Bronchial epithelial cell (primary cell): ENCODE data around the gene RAB33A. TPM values are rescaled to one million over a fixed set of nuclear protein-coding genes. Genes with fewer than 3 reads are reported as not detected.
A peak's percentile ranks its signal among the peaks of the same experiment; 100 is the strongest.

Experiments
- DNase-seq: peaks from one replicate; pipeline ENCODE4 v3.0.0-alpha.2; 2010; ENCODE audit warnings: low read depth
- FAIRE-seq: peaks from 2 replicates; lab custom pipeline; 2011; peaks lifted over from hg19 to GRCh38; lab: Jason Lieb, UNC
- H3K27me3 ChIP-seq: 2 replicates; pipeline ENCODE4 v1.5.1; 2011; ENCODE audit warnings: low read length; ENCODE audit not compliant: control insufficient read depth, insufficient read depth
- H3K36me3 ChIP-seq: 2 replicates; pipeline ENCODE4 v1.5.1; 2011; ENCODE audit warnings: low read length; ENCODE audit not compliant: control insufficient read depth, insufficient read depth
- H3K4me3 ChIP-seq: 2 replicates; pipeline ENCODE4 v1.5.1; 2011; ENCODE audit warnings: mild to moderate bottlenecking, low read depth, low read length, control low read depth
- total RNA-seq: library from RNA; depleted of rRNA; stranded (reverse); fragments of >200 nt; gene quantifications from 2 replicates; pipeline ENCODE4 v1.2.1, GENCODE V29; 2014
- TF ChIP-seq, protein P1 (sequence below): IDR thresholded peaks from 2 replicates; pipeline ENCODE4 v1.5.1; 2011; ENCODE audit warnings: mild to moderate bottlenecking, moderate library complexity, low read length, control low read depth, inconsistent platforms; ENCODE audit not compliant: insufficient read depth, severe bottlenecking

RAB33A gene
- total RNA-seq, 1 donor from 2014 or later: 0.26 TPM

DNA sequence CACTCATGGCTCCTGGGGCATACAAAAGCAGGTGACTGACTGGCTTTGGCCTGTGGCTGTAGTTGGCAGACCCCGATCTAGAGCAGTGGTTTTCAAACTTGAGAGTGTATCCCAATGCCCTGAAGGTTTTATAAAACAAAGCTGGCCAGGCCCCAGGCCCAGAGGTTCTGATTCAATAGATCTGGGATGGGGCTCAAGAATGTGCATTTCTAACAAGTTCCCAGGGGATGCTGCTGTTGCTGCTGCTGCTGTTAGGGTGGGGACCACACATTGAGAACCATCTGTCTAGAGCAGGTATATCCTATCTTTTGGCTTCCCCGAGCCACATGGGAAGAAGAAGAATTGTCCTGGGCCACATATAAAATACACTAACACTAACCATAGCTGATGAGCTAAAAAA, 13.5 kb upstream of the RAB33A start:
- DNase-seq: no peak
- no peak overlapping the region for H3K4me3 ChIP-seq
- no peaks in the 10 kb centered on the region for H3K27me3 ChIP-seq
- no peaks in the 10 kb centered on the region for H3K36me3 ChIP-seq
- TF ChIP-seq, protein P1, sequence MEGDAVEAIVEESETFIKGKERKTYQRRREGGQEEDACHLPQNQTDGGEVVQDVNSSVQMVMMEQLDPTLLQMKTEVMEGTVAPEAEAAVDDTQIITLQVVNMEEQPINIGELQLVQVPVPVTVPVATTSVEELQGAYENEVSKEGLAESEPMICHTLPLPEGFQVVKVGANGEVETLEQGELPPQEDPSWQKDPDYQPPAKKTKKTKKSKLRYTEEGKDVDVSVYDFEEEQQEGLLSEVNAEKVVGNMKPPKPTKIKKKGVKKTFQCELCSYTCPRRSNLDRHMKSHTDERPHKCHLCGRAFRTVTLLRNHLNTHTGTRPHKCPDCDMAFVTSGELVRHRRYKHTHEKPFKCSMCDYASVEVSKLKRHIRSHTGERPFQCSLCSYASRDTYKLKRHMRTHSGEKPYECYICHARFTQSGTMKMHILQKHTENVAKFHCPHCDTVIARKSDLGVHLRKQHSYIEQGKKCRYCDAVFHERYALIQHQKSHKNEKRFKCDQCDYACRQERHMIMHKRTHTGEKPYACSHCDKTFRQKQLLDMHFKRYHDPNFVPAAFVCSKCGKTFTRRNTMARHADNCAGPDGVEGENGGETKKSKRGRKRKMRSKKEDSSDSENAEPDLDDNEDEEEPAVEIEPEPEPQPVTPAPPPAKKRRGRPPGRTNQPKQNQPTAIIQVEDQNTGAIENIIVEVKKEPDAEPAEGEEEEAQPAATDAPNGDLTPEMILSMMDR: no peak
- FAIRE-seq: no peak

DNA sequence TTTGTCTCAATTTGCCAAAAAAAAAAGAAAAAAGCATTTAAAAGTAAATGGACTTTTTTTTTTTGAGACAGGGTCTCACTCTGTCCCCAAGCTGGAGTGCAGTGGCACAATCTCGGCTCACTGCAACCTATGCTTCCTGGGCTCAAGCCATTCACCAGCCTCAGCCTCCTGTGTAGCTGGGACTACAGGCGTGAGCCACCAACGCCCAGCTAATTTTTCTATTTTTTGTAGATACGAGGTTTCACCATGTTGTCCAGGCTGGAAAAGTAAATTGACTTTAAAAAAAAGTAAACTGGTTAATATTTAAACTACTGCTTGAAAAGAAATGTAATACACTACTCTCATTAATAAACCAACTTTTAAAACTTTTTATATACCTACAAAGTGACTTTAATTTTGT, 12.0 kb upstream of the RAB33A start:
- no peak overlapping the region for H3K4me3 ChIP-seq
- H3K27me3 ChIP-seq: no peaks in the 10 kb centered on the region
- H3K36me3 ChIP-seq: no peaks in the 10 kb centered on the region
- FAIRE-seq: no peak
- TF ChIP-seq, protein P1: no peak
- DNase-seq: no peak

DNA sequence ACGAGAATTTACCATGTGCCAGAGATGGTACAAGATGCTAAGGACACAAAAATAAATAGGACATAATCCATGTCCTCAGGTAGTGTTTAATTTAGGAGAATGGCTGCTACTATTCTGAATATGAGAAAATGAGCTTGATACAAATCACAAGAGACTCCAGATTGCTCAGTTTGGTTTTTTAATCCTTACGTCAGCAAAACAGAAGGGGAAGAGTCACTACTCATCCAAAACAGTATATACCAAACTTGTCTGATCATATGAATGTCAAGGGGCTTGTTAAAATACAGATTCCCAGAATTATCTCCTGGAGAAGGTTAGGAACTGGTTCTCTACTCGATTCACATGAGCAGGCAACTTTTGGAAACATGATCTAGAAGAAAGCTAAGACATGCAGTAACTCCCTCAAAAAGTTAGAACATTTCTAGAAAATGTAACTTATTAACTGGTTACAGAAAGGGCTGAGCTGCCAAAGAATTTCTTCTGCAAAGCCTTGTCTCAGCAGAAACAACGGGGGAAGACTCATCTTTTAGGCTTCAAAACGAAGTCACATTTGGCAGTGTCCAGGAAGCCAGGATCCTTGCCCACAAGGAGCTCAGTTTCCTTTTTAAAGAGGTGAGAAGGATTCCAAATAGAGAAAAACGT, 9.5 kb upstream of the RAB33A start:
- no peak for FAIRE-seq
- H3K4me3 ChIP-seq: no peak overlapping the region

DNA sequence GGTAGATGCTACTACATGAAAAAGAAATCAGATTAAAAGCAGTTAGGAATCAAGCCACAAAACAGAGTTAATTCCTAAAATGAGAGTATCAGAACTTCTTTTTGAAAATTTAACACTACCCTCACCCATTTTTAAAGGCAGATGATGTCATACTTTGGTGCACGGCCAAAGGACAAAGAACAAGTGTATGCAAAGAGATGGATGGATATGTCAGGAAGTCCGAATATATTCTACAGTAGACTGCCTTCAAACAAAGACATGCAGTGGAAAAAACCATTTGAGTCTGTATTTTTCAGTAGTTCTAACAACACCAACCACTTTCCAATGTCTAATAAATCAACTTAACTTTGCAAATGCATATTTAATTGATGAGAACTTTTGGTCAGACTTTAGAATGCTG, 8.4 kb upstream of the RAB33A start:
- Histone ChIP-seq H3K27me3 (no peaks in the 10 kb centered on the region), H3K36me3 (no peaks in the 10 kb centered on the region), H3K4me3 (no peak overlapping the region)
- TF ChIP-seq, protein P1: no peak
- DNase-seq (no peak), FAIRE-seq (no peak)

More for the DNA sequence above, 9.5 kb upstream of the RAB33A start:
- DNase-seq: no peak
- no peaks in the 10 kb centered on the region for H3K27me3 ChIP-seq
- no peaks in the 10 kb centered on the region for H3K36me3 ChIP-seq
- TF ChIP-seq, protein P1: no peak

- Histone ChIP-seq H3K27me3 (no peaks in the 10 kb centered on the region), H3K4me3 (peak overlapping the region; percentile 64), H3K36me3 (no peaks in the 10 kb centered on the region)
- DNase-seq (no peak), FAIRE-seq (no peak)
- TF ChIP-seq, protein P1: no peak
Measured at GRCh38 chrX:130165181-130165702, 6.5 kb upstream of the RAB33A start.
